ENCODE data around the gene PRKAG2. TPM values are rescaled to one million over a fixed set of nuclear protein-coding genes. Genes with fewer than 3 reads are reported as not detected.

The PRKAG2 gene
- total RNA-seq, 1 donor: 21.2 TPM

DNA sequence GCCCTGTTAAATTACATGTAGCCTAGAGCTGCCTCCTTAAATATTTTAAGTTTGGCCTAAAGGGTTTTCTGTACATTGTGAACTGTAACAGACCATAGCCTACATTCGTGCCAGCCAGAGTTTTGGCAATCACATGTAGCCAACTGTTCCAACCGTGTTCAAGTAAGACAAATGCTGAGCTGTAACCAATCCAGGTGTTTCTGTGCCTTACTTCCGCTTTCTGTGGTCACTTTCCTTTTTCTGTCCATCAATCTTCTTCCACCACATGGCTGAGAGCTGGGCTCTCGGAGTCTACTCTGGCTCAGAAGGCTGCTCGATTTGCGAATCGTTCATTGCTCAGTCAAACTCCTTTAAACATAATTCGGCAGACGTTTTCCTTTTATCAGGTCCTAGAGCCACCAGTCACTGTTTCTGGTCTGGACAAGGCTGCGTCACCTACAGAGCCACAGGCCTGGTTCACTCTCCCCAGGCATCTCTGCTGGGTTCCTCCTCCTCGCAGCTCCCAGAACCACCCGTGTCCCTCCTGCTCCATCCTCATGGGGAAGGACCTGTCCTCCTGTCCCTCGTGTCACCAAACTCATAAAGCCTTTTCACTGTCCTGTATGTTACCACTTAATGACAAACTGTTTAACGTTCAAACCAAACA is 199.2 kb downstream of the PRKAG2 start:
- DNase-seq (ENCODE audit: low read depth): no peak
- no peak overlapping the region for H3K4me3 ChIP-seq (ENCODE audit: low read depth, low read length)
- no peak for TF ChIP-seq CTCF (IDR thresholded peaks at IDR 0.05; ENCODE audit: insufficient read depth, low read depth, low read length)

DNA sequence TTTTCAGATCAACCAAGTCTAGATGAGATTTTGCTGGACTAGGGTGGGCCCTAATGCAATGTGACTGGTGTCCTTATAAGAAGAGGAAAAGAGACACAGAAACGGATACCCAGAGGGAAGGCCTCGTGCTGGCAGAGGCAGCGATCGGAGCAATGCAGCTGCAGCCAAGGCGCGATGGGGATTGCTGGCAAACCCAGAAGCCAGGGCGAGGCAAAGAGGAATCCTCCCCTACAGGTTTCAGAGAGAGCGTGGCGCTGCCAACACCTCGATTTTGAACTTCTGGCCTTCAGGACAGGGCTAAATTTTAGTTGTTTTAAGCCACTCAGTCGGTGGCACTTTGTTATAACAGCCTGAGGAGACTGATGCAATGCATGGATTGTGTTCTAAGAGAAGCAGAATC is 200.2 kb downstream of the PRKAG2 start:
- no peak overlapping the region for H3K4me3 ChIP-seq (ENCODE audit: low read depth, low read length)
- DNase-seq (ENCODE audit: low read depth): no peak
- no peak for TF ChIP-seq CTCF (IDR thresholded peaks at IDR 0.05; ENCODE audit: insufficient read depth, low read depth, low read length)

- DNase-seq (ENCODE audit: low read depth): no peak
- TF ChIP-seq CTCF (IDR thresholded peaks at IDR 0.05; ENCODE audit: insufficient read depth, low read depth, low read length): no peak
- H3K4me3 ChIP-seq (ENCODE audit: low read depth, low read length): no peak overlapping the region
Measured at GRCh38 chr7:151675196-151675920, 201.6 kb downstream of the PRKAG2 start.

DNA sequence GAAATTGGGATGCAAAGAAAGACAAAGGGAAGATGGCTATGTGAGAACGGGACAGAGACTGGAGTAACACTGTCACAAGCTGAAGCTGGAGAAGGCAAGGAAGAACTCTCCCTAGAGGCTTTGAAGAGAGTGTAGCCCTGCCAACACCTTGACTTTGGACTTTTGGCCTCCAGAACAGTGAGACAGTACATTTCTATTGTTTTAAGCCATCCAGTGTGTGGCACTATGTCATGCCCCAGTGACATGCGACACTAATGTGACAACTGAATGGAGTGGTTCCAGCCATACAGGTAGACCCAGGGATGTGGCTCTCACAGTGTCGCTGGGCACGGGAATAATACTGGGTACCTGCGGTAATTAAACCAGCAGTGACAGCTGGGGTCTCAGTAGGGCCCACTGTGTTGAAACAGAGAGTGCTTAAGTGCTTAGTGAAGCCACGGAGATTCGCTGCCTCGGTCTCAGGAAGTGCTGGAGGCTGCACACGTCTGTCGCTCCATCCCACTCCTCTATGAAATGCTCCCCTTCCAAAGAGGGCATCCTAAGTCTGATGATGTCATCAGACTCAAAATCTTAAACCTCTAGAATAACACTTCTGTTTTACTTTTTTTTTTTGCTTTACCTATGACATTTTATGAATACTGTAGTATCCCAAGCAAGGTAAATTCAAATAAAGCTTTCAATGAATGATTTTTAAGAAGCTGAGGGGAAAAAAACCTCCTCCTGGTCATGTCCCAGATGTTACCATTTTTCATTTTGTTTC is 202.6 kb downstream of the PRKAG2 start:
- no peak overlapping the region for H3K4me3 ChIP-seq (ENCODE audit: low read depth, low read length)
- no peak for TF ChIP-seq CTCF (IDR thresholded peaks at IDR 0.05; ENCODE audit: insufficient read depth, low read depth, low read length)
- DNase-seq (ENCODE audit: low read depth): no peak

- no peak for DNase-seq (ENCODE audit: low read depth)
- no peak for TF ChIP-seq CTCF (IDR thresholded peaks at IDR 0.05; ENCODE audit: insufficient read depth, low read depth, low read length)
- H3K4me3 ChIP-seq (ENCODE audit: low read depth, low read length): no peak overlapping the region
Measured at GRCh38 chr7:151673216-151673615, 203.7 kb downstream of the PRKAG2 start.

- TF ChIP-seq CTCF (IDR thresholded peaks at IDR 0.05; ENCODE audit: insufficient read depth, low read depth, low read length): no peak
- peak; percentile 70 for DNase-seq (ENCODE audit: low read depth)
- no peak overlapping the region for H3K4me3 ChIP-seq (ENCODE audit: low read depth, low read length)
Measured at GRCh38 chr7:151672716-151673115, 204.2 kb downstream of the PRKAG2 start.

All from fibroblast of villous mesenchyme (primary cell).